Measurements from ENCODE around the gene ARL13B.
"Not testable (repeated sequence)": the region's sequence is repeated elsewhere in the genome, so short reads cannot be mapped to it uniquely, and the experiment has no call there.

The ARL13B gene

GRCh38 chr3:94001827-94002495 lies 22.0 kb downstream of the ARL13B start:
- FAIRE-seq: no peak

- peak; percentile 98 for FAIRE-seq
Measured at GRCh38 chr3:94004301-94004910, 24.5 kb downstream of the ARL13B start.

- no peak for FAIRE-seq
Measured at GRCh38 chr3:94008253-94008652, 28.3 kb downstream of the ARL13B start.

- no peak for FAIRE-seq
Measured at GRCh38 chr3:94009608-94010007, 29.7 kb downstream of the ARL13B start.

- no peak for FAIRE-seq
Measured at GRCh38 chr3:94011233-94011711, 31.3 kb downstream of the ARL13B start.

GRCh38 chr3:94012185-94012584 lies 32.2 kb downstream of the ARL13B start:
- no peak for FAIRE-seq

GRCh38 chr3:94015025-94015424 lies 35.1 kb downstream of the ARL13B start:
- no peak for FAIRE-seq

- no peak for FAIRE-seq
Measured at GRCh38 chr3:94019659-94020058, 39.7 kb downstream of the ARL13B start.

- no peak for FAIRE-seq
Measured at GRCh38 chr3:94020293-94020692, 40.3 kb downstream of the ARL13B start.

- no peak for FAIRE-seq
Measured at GRCh38 chr3:94024385-94024784, 44.4 kb downstream of the ARL13B start.

- no peak for FAIRE-seq
Measured at GRCh38 chr3:94026623-94027022, 46.7 kb downstream of the ARL13B start.

- no peak for FAIRE-seq
Measured at GRCh38 chr3:94028093-94028837, 48.3 kb downstream of the ARL13B start, which contains the start of gene STX19. Gene STX19 (minus strand): TSS chr3:94028597. CDS start chr3:94015269, 13,328 bp downstream.

GRCh38 chr3:94036909-94037507 lies 57.1 kb downstream of the ARL13B start:
- no peak for FAIRE-seq

- FAIRE-seq: no peak
Measured at GRCh38 chr3:94043285-94043684, 63.3 kb downstream of the ARL13B start.

GRCh38 chr3:94044100-94044936 lies 64.4 kb downstream of the ARL13B start:
- not testable (repeated sequence) for FAIRE-seq

GRCh38 chr3:94046533-94046932 lies 66.6 kb downstream of the ARL13B start:
- no peak for FAIRE-seq

GRCh38 chr3:94049267-94049666 lies 69.3 kb downstream of the ARL13B start:
- peak; percentile 51 for FAIRE-seq

- FAIRE-seq: no peak
Measured at GRCh38 chr3:94050546-94050945, 70.6 kb downstream of the ARL13B start.

- no peak for FAIRE-seq
Measured at GRCh38 chr3:94061297-94061696, 81.3 kb downstream of the ARL13B start.

- peak; percentile 96 for FAIRE-seq
Measured at GRCh38 chr3:94062513-94063404, 82.8 kb downstream of the ARL13B start, which contains the start of the genes DHFR2 and NSUN3. Gene DHFR2 (minus strand): TSS chr3:94062916. CDS start chr3:94061511, 1,405 bp downstream. Gene NSUN3 (plus strand): TSS chr3:94063061. CDS start chr3:94063127, 66 bp downstream.

GRCh38 chr3:94063496-94064119 lies 83.7 kb downstream of the ARL13B start:
- FAIRE-seq: no peak
